NCI-H1694 (cell line): ENCODE data around the gene HAPLN2.
"Not testable (repeated sequence)": the region's sequence is repeated elsewhere in the genome, so short reads cannot be mapped to it uniquely, and the experiment has no call there.

Experiments used
- DNase-seq: peaks from one replicate; lab custom pipeline; 2025; lab: John Stamatoyannopoulos, UW

The HAPLN2 gene

DNA sequence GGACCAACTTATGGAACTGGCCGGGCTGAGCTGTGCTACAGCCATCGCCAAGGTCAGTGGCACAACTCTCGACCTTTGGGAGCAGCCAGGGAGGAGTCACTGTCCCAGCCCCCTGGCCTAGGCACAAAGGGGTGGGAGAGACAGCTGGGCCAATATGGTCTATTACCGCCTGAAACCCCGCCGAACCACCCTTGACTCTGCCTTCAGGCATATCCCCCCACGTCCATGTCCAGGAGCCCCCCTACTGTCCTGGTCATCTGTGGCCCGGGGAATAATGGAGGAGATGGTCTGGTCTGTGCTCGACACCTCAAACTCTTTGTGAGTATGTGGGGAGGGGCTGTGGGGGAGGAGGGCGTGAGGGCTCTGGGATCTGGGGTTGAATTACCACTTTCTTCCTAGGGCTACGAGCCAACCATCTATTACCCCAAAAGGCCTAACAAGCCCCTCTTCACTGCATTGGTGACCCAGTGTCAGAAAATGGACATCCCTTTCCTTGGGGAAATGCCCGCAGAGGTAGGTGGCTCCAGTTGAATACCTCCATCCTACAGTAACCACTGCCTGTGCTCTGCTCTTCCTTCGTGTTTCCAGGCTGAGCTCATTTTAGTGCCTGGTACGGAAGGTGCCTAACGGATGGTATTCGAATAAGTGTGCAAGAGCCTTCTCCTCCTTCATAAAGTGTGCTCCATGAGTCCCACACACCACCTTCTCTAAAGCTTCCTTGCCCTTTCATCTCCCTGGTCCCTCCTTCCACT is 26.9 kb upstream of the HAPLN2 start:
- DNase-seq, result no peak

DNA sequence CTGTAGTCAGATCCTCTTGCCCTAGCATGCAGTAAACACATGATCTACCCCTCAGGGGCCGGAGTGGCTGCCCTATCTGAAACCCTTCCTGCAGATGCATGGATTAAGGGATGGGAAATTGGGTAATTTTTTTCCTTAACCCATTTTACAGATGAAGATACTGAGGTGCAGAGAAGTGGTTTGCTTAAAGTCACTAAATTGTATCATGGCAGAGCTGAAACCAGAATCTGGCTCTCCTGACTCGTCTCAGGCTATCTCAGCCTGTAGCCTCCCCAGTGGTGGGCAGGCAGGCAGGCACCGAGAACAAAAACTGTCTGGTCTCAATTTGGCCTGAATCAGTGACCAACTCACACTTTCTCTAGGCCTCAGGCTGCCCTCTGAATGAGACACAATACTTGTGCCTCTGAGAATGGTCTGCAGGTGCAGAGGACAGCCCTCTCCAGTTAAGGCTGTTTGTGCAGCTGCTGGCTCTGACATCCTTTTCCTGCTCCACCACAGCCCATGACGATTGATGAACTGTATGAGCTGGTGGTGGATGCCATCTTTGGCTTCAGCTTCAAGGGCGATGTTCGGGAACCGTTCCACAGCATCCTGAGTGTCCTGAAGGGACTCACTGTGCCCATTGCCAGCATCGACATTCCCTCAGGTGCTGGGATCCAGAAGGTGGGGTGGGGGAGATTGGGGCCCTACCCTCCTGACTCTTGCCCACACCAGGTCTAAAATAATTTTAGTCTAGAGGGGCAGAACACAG is 26.1 kb upstream of the HAPLN2 start:
- no peak for DNase-seq

DNA sequence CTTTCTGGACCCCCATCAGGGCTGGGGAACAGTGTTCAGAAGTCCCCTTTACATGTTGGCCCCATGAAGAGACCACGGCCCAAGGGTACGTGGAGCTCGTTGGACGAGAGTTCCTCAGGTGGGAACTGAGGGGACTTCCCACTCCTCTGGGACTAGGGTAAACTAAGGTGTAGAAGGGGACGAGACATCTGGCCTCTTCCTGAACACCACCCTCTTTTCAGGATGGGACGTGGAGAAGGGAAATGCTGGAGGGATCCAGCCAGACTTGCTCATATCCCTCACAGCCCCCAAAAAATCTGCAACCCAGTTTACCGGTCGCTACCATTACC is 25.6 kb upstream of the HAPLN2 start:
- no peak for DNase-seq

DNA sequence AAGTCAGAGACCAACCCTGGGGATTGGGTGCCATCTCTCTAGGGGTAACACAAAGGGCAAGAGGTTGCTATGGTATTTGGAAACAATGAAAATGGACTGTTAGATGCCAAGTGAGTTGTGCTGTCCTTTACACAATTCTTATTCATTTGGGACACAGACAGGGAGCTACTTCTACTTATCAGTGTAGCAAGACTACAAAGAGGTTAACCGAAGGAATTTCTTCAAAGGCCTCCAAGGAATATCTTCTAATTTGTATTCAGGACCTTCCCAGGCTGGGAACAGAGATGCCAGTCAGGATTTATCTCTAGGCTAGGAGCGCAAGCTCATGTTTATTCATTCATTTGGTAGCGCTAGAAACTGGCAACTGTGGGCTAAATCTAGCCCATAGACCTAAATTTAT is 25.0 kb upstream of the HAPLN2 start:
- DNase-seq, result no peak

DNA sequence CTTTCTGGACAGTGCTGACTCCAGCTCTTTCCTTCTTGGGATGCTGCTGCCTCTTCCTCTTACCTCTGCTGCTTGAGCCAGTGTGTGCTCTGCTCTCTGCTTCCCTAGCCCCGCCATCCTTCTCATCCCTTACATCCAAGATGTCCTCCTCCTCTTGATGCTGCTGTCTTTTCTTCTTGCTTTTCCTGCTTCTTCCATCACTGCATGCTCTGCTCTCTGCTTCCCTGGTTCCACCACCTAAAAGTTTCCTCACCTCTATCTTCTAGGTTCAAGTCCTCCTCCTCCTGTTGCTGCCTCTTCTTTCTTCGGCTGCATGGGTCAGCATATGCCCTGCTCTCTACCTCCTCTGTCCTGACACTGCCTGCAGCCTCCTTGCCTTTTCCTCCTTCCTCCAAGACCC is 24.2 kb upstream of the HAPLN2 start:
- DNase-seq, result no peak

DNA sequence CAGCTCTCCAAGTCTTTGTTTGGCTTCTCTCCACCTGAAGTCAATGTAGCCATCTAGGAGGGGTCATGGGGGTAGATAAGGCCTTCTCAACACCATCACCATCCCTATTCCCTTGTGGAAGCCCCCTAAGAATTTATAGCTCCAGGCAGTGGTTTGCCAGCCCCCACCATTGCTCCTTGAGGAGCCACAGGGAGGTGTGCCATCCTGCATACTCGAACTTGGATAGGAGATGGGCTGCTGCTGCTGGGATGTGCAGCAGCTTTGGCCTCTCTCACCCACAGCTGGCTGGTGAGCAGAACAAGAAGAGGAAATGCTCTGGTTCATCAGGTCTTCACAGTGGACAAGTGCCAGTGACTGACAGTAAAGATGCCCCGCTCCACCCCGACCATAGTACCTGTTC is 22.8 kb upstream of the HAPLN2 start:
- DNase-seq, result no peak

DNA sequence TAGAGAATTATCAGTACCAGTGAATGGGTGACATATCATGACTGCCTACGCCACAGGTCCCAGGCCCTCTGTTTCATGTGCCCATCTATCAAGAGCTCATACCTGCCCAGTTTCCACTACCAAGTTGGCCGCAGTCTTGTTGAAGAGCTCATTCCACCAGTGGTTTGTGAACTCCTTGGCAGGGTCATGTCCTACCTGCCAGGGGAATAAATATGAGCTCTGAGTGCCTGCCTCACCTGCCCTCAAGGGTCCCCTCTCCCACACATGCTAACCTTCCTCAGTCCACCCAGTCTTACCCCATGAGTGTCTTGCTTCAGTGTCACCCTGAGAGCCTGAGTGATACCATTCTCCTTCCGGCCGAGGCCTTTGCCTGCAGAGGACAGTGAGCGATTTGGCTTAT is 21.1 kb upstream of the HAPLN2 start:
- no peak for DNase-seq

DNA sequence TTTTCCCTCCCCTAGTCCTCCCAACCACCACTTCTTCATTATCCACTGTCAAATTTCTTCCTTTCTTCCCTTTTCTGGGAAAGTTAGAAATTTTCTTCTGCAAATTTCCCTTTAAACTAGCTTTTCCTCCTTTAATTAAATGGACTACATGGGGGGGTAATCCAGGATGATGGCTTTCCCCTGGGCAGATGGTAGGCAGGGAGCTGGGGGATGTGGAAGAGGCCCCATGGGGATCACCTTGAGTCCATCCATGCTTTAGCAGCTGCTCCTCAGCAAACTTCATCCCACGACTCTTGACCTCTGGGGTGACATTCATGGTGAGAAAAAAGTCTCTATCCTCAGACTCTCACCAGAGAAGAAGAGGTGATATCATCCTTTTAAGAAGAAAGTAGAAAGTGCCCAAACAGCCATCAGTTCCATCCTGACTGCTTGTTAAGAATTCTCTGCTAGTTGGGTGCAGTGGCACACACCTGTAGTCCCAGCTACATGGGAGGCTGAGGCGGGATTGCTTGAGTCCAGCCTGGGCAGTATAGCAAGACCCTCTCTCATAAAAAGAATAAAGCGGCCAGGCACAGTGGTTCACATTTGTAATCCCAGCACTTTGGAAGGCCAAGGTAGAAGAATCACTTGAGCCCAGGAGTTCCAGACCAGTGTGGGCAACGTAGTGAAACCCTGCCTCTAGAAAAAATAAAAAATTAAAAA is 20.3 kb upstream of the HAPLN2 start:
- DNase-seq, result no peak

DNA sequence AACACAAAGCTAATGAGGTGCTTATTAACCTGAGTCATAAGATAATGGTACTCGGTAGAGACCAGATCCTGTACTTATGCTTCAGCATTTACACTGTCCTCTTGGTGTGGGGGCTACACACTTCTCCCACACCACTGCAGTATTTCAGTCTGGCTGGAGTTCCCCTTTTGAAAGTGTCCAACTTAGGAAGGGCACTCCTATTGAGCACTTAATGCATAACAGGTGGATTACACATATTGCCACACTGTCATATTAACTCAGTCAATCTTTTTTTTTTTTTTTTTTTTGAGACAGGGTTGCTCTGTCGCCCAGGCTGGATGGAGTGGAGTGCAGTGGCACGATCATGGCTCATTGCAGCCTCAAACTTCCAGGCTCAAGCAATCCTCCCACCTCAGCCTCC is 19.4 kb upstream of the HAPLN2 start:
- no peak for DNase-seq

DNA sequence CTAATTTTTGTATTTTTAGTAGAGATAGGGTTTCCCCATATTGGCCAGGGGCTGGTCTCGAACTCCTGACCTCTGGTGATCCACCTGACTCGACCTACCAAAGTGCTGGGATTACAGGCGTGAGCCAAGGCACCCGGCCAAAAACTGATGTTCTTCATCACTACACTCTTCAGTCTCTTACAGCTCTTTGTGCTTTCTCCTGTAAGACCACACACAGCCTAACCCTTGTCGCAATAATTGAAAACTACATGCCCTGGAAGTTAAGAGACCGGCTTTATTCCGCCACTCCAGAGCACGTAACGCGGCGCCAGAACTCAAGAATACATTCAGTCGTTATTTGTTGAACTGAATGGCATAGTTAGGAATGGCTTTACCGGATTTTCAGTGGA is 18.5 kb upstream of the HAPLN2 start:
- no peak for DNase-seq

DNA sequence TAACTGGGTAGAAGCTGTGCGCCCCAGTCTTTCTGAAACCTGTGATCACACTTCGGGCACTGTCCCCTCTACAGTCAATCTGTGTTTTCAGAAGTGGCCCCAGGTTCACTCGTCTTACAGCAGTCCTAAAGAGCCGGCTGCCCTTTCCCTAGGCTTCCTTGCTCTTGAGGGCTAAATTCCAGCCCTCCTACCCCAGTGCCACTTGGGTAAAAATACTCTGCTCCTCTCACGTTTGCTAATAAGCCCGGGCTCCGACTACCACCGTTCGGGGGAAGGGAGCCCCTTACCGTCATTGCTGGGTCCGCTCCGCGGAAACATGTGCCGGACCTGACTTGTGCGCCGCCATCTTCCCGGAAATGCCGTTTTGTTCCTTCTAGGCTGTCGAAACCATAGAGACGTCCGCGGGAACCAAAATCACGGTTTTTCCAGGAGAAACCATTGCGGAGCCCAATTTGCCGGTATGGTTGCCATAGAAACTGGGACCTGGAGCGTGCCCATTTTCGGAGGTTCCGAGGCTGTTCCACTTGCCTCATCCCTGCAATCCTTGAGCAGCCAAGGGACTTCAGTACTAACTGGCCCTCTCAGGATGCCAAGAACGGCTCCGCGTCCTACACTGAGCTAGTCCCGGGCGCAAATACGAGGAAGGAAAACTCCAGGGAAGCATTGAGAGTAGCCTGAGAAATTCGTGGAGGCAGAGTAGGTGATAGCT is 17.9 kb upstream of the HAPLN2 start, which contains the start of gene GPATCH4:
Gene GPATCH4 (minus strand): TSS at position 358 of the 709 bp plus-strand sequence.
- peak; percentile 98 for DNase-seq

DNA sequence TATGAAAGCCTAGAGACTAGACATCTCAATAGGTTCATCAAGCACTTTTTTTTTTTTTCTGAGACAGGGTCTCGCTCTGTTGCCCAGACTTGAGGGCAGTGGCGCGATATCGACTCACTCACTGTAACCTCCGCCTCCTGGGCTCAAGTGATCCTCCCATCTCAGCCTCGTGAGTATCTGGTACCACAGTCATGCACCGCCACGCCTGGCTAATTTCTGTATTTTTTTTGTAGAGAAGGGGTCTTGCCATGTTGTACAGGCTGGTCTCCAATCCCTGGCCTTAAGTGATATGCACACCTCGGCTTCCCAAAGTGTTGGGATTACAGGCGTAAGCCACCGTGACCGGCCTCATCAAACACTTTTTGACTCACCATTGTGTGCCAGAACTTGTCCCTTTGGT is 17.3 kb upstream of the HAPLN2 start:
- no peak for DNase-seq

DNA sequence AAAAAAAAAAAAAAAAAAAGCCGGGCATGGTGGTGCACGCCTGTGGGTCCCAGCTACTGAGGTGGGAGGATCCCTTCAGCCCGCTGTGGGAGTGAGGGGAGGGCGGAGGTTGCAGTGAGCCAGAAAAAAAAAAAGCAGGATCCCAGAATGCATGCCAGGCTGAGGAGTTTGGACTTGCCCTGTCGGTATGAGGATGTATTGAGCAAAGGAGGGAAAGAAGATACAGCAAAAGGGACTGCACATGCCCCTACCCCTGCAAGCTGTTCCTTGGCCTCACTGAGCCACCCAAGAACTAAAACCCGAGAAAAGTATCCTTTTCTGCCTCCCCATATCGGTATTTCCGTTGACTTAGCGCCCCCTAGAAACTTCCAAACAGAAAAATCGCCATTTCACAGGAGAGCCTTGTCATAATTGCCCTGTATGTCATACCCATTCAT is 16.6 kb upstream of the HAPLN2 start:
- DNase-seq, result peak; percentile 52

DNA sequence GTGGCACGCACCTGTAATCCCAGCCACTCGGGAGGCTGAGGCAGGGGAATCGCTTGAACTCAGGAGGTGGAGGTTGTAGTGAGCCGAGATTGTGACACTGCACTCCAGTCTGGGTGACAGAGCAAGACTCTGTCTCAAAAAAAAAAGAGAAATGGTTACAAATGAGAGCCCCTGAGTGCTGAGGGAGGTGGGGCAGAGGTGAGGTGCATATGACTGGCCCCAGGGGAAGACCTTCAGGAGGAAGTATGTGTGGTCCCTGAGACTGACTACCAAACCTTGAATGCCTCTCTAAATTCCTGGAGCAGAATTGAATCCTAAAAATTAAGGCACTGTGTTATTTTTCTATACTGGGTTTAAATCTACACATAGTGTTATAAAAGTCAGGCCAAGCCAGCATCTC is 11.9 kb upstream of the HAPLN2 start:
- not testable (repeated sequence) for DNase-seq

DNA sequence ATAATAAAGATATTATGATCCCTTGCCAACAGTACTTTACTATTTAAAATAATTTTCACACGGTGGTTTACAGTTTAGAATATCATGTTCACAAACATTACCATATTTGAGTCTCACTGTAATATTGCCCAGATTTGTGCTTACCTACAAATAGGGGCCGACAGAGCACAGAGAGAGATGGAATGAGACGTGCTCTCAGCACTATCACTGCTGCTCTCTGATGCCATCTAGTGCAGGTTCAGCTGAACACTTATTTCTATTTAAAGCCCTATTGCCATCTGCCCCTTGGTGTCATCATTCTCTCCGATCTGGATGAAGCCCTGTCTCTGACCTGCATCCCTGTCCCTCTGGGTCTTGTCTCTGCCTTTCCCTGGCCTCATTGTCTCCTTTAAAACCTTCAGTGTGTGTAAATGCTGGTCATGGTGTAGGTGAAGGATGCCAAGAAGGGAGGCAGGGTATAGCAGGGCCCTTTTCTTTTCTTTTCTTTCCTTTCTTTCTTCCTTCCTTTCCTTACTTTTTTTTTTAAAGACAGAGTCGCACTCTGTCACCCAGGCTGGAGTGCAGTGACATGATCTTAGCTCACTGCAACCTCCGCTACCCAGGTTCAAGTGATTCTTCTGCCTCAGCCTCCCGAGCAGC is 11.1 kb upstream of the HAPLN2 start:
- peak; percentile 98 for DNase-seq

DNA sequence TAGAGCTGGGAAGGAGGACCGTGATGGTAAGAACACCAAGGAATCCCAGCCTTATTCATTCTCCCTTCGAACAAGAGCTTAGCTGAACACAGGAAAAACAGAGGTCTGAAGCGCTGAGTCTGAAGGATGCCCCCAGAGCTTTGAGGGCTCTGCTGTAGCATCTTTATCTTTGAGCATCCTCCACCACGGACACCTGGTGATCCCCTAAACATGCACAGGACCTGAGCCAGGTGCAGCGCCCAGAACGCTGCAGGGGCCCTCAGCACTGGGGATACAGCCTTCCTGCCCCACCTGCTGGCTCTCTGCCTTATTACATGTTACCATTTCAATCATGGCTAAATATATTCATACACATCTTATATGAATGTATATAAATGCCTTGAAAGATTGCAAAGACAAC is 10.2 kb upstream of the HAPLN2 start:
- DNase-seq, result peak; percentile 85

DNA sequence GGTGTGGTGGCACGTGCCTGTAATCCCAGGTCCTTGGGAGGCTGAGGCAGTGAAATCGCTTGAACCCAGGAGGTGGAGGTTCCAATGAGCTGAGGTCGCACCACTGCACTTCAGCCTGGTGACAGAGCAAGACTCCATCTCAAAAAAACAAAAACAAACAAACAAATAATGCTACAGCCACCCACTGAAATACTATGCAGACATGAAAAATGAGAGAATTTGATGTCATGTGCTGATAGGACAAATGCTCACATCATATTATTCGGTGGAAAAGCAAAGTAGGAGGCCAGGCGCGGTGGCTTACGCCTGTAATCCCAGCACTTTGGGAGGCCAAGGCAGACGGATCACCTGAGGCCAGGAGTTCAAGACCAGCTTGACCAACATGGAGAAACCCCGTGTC is 9.1 kb upstream of the HAPLN2 start:
- not testable (repeated sequence) for DNase-seq

DNA sequence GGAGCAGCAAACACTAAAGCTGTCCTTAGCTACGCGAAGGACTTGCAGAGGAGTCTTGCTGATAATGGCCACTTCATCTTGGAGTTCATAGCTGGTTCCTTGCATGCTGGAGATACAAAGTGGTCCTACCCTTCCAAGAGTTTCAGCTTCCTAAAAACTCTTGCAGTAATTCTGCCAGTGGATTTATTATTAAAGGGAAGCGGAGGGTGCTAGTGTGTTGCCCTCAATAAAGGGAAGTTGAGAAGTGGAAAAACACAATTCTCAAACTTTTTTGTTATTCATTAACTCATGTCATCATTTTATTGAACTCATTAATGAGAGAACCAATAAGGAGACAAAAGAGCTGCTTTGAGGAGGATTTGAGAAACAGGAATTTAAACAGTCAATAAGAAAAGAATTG is 6.5 kb upstream of the HAPLN2 start:
- no peak for DNase-seq

DNA sequence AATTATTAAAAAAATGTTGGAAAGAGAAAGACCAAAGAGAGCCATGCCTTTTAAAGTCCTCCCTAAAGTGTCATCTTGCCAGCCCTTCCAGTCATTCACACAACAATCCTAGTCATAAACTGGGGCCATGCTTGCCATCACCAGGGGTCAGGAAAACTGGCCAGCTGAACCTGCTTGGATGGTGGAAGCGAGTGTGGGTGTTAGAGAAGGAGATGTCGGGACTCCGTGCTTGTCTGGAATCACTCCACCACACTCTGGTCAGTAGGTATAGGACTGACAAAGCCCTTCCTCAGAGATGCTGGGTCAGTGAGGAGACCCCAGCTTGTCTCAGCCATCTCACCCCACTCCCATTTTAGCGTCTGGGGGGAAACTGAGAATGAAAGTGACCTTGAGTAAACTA is 3.3 kb upstream of the HAPLN2 start:
- DNase-seq, result no peak

DNA sequence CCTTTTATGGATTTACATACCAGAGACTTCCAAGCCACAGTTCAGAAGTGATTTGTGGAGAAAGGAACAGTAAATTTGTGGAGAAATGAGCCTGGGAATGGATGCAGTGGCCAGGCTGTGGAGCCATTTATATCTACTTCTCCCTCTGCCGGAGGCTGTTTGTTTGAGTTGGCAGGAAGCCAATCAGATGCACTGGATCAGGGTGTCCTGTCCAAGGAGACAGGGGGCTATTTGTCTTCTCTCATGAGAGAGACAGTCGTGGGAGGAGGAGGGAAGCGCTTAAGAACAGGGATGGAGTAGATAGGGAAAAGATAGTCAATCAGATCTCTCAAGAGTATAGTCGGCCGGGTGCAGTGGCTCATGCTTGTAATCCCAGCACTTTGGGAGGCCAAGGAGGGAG is 2.8 kb upstream of the HAPLN2 start:
- DNase-seq, result no peak

DNA sequence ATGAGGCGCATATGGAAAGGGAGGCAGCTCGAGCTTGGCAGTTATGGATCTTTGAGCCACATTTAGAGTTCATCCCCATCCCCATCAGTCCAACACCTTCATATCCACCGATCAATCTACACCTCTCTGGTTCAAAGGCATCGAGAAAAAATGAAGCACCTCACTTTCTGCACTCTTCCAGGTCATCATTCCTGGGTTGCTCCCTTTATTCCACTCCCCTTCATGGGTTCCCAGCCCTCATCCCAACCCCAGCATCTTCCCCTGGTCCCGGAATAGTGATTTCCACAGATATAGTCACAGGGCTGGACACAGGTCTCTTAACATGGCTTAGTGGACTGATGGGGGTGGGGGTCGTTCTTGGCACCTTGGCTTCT is 354 bp downstream of the HAPLN2 start:
- DNase-seq, result no peak
